ENCODE measurements around the gene TES. TPM values are rescaled to one million over a fixed set of nuclear protein-coding genes. Genes with fewer than 3 reads are reported as not detected.
A peak's percentile ranks its signal among the peaks of the same experiment; 100 is the strongest.

The TES gene
- total and polyA plus RNA-seq, 4 donors, result 5.7 to 11.8 (median 7.5) TPM

DNA sequence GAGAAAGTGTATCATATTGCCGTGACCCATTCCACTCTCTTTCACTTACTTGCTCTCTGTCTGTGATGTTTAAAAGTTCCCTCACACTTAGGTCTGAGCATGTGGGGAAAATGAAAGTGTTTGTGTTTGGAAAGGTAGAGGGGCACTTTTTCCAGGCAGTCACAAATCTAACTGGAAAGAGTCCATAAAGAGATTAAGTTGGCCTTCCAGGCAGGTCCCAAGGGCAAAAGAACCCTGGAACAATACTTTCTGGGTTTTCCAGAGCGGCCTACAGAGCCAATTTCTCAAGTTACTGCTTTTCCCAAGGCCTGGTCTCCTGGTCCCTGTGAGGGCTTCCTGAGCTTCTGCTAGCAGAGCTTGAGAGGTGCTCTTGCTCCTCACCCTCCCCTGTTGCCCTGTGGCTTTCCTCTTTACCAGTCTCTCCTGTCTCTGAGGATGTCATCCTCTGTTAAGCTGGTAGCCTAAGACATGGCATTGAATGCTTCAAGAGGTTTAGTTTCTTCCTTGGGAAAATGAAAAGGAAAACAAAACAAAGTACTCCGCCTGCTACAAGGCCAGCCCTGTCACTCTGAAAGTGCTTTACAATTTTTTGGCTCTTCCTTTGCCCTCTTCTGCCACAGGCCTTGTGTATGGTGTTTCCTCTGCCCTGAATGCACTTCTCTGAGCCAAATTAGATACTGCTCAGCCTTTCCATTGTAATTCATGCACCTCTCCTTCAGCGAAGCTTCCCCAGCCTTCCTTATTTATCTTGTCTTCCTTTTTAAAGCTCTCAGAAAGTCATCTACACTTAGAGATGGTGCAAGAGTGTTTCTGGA is 20.1 kb downstream of the TES start:
- Histone ChIP-seq H3K27ac (ENCODE audit: low read depth in 1 of 2, low read length in 2 of 2) (no peak overlapping the region), H3K4me1 (ENCODE audit: control insufficient read depth in 4 of 4, insufficient read depth in 4 of 4, low read length in 3 of 4) (peaks cover 0 to 7% (median 5%) of the 10 kb centered on the region in 4 donors), H3K9me3 (ENCODE audit: control insufficient read depth in 4 of 4, low read length in 3 of 4) (no peaks in the 10 kb centered on the region), H3K36me3 (ENCODE audit: control insufficient read depth in 4 of 4, insufficient read depth in 3 of 4, low read depth in 1 of 4, low read length in 3 of 4) (no peaks in the 10 kb centered on the region), H3K9ac (ENCODE audit: low read depth in 1 of 2, low read length in 2 of 2) (no peak overlapping the region), H3K4me3 (ENCODE audit: low read depth in 1 of 3, low read length in 3 of 3) (no peak overlapping the region), H3K27me3 (ENCODE audit: control insufficient read depth in 4 of 4, insufficient read depth in 4 of 4, low read length in 3 of 4) (no peaks in the 10 kb centered on the region)
- 83% methylated on average over 4 of the region's 4 CpGs for WGBS
- no peak for DNase-seq (ENCODE audit: low spot score)
- TF ChIP-seq, protein P1, sequence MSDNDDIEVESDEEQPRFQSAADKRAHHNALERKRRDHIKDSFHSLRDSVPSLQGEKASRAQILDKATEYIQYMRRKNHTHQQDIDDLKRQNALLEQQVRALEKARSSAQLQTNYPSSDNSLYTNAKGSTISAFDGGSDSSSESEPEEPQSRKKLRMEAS (IDR thresholded peaks at IDR 0.05), result peak; percentile 26
- TF ChIP-seq EGR1 (IDR thresholded peaks at IDR 0.05; ENCODE audit: low read depth in 2 of 2), result no peak

DNA sequence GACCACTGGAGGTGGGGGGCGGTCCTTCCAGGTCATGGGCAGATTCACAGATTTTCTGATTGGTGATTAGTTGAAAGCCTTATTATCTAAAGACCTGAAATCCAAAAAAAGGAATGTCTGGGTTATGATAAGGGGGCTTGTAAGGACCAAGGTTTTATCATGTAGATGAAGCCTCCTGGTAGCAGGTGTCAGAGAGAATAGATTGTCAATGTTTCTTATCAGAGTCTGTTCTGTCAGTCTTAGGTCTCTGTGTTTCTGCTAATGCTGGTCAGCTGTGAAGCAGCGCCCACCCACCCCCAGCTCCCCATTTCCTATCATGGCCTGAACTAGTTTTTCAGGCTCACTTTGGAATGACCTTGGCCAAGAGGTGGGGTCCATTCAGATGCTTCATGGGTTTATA is 21.2 kb downstream of the TES start:
- H3K27ac ChIP-seq (ENCODE audit: low read depth in 1 of 2, low read length in 2 of 2), result no peak overlapping the region
- H3K9ac ChIP-seq (ENCODE audit: low read depth in 1 of 2, low read length in 2 of 2), result no peak overlapping the region
- H3K4me1 ChIP-seq (ENCODE audit: control insufficient read depth in 4 of 4, insufficient read depth in 4 of 4, low read length in 3 of 4), result peaks cover 0 to 7% (median 5%) of the 10 kb centered on the region in 4 donors
- no peak for DNase-seq (ENCODE audit: low spot score)
- WGBS, result 98% methylated on average over 2 of the region's 2 CpGs
- H3K4me3 ChIP-seq (ENCODE audit: low read depth in 1 of 3, low read length in 3 of 3), result no peak overlapping the region
- TF ChIP-seq, protein P2, sequence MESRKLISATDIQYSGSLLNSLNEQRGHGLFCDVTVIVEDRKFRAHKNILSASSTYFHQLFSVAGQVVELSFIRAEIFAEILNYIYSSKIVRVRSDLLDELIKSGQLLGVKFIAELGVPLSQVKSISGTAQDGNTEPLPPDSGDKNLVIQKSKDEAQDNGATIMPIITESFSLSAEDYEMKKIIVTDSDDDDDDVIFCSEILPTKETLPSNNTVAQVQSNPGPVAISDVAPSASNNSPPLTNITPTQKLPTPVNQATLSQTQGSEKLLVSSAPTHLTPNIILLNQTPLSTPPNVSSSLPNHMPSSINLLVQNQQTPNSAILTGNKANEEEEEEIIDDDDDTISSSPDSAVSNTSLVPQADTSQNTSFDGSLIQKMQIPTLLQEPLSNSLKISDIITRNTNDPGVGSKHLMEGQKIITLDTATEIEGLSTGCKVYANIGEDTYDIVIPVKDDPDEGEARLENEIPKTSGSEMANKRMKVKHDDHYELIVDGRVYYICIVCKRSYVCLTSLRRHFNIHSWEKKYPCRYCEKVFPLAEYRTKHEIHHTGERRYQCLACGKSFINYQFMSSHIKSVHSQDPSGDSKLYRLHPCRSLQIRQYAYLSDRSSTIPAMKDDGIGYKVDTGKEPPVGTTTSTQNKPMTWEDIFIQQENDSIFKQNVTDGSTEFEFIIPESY (IDR thresholded peaks at IDR 0.05), result no peak
- TF ChIP-seq HNF4A (conservative IDR thresholded peaks at IDR 0.05), result no peak
- TF ChIP-seq FOXA1 (IDR thresholded peaks at IDR 0.05), result no peak
- TF ChIP-seq YY1 (IDR thresholded peaks at IDR 0.05), result no peak
- TF ChIP-seq RXRA (IDR thresholded peaks at IDR 0.05), result no peak
- TF ChIP-seq TAF1 (conservative IDR thresholded peaks at IDR 0.05), result no peak
- TF ChIP-seq, protein P3, sequence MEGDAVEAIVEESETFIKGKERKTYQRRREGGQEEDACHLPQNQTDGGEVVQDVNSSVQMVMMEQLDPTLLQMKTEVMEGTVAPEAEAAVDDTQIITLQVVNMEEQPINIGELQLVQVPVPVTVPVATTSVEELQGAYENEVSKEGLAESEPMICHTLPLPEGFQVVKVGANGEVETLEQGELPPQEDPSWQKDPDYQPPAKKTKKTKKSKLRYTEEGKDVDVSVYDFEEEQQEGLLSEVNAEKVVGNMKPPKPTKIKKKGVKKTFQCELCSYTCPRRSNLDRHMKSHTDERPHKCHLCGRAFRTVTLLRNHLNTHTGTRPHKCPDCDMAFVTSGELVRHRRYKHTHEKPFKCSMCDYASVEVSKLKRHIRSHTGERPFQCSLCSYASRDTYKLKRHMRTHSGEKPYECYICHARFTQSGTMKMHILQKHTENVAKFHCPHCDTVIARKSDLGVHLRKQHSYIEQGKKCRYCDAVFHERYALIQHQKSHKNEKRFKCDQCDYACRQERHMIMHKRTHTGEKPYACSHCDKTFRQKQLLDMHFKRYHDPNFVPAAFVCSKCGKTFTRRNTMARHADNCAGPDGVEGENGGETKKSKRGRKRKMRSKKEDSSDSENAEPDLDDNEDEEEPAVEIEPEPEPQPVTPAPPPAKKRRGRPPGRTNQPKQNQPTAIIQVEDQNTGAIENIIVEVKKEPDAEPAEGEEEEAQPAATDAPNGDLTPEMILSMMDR (IDR thresholded peaks at IDR 0.05; ENCODE audit: low read depth, low read length, missing input control), result no peak
- no peak for TF ChIP-seq EGR1 (IDR thresholded peaks at IDR 0.05; ENCODE audit: low read depth in 2 of 2)
- no peak for TF ChIP-seq SP1 (IDR thresholded peaks at IDR 0.05)
- TF ChIP-seq HNF4G (IDR thresholded peaks at IDR 0.05), result no peak
- TF ChIP-seq, protein P4, sequence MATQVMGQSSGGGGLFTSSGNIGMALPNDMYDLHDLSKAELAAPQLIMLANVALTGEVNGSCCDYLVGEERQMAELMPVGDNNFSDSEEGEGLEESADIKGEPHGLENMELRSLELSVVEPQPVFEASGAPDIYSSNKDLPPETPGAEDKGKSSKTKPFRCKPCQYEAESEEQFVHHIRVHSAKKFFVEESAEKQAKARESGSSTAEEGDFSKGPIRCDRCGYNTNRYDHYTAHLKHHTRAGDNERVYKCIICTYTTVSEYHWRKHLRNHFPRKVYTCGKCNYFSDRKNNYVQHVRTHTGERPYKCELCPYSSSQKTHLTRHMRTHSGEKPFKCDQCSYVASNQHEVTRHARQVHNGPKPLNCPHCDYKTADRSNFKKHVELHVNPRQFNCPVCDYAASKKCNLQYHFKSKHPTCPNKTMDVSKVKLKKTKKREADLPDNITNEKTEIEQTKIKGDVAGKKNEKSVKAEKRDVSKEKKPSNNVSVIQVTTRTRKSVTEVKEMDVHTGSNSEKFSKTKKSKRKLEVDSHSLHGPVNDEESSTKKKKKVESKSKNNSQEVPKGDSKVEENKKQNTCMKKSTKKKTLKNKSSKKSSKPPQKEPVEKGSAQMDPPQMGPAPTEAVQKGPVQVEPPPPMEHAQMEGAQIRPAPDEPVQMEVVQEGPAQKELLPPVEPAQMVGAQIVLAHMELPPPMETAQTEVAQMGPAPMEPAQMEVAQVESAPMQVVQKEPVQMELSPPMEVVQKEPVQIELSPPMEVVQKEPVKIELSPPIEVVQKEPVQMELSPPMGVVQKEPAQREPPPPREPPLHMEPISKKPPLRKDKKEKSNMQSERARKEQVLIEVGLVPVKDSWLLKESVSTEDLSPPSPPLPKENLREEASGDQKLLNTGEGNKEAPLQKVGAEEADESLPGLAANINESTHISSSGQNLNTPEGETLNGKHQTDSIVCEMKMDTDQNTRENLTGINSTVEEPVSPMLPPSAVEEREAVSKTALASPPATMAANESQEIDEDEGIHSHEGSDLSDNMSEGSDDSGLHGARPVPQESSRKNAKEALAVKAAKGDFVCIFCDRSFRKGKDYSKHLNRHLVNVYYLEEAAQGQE (IDR thresholded peaks at IDR 0.05), result no peak
- TF ChIP-seq FOXA2 (IDR thresholded peaks at IDR 0.05), result no peak
- TF ChIP-seq, protein P1 (IDR thresholded peaks at IDR 0.05), result no peak
- TF ChIP-seq GABPA (IDR thresholded peaks at IDR 0.05 in 1 of 2, conservative IDR thresholded peaks at IDR 0.05 in 1 of 2), result no peak
- no peak for TF ChIP-seq JUND (IDR thresholded peaks at IDR 0.05)
- no peak for TF ChIP-seq NR2F2 (IDR thresholded peaks at IDR 0.05)
- TF ChIP-seq RAD21 (IDR thresholded peaks at IDR 0.05), result no peak
- TF ChIP-seq, protein P5, sequence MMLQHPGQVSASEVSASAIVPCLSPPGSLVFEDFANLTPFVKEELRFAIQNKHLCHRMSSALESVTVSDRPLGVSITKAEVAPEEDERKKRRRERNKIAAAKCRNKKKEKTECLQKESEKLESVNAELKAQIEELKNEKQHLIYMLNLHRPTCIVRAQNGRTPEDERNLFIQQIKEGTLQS (IDR thresholded peaks at IDR 0.05), result no peak
- no peaks in the 10 kb centered on the region for H3K36me3 ChIP-seq (ENCODE audit: control insufficient read depth in 4 of 4, insufficient read depth in 3 of 4, low read depth in 1 of 4, low read length in 3 of 4)
- no peaks in the 10 kb centered on the region for H3K9me3 ChIP-seq (ENCODE audit: control insufficient read depth in 4 of 4, low read length in 3 of 4)
- no peaks in the 10 kb centered on the region for H3K27me3 ChIP-seq (ENCODE audit: control insufficient read depth in 4 of 4, insufficient read depth in 4 of 4, low read length in 3 of 4)

Data from liver (tissue), 9 donors.